Activated CD8-positive, alpha-beta T cell treated with anti-CD3 and anti-CD28 coated beads, Interleukin-2, amount 10 ng/mL, durations not matched to agents 7 days and 5 days (primary cell): Measurements from ENCODE around the gene MRI1. TPM values are rescaled to one million over a fixed set of nuclear protein-coding genes. Genes with fewer than 3 reads are reported as not detected.

Experiments
- total RNA-seq, 2 experiments: library from RNA; stranded (reverse); gene quantifications; one replicate each; pipeline ENCODE4 v1.2.3, GENCODE V29; 2021

The MRI1 gene
- total RNA-seq, 2 experiments from 2014 or later, result 47.8 to 50.6 TPM

Other genes starting within 250 kb of the MRI1 start
- gene C19orf53, start 9.9 kb downstream of the MRI1 start, total RNA-seq, result 100 to 1,000 TPM; 112 to 114 TPM
- 1 to 10 TPM; 8.4 to 9.5 TPM for gene ZSWIM4, start 30.9 kb downstream of the MRI1 start, total RNA-seq
- under 1 TPM; 0.60 to 0.90 TPM for gene NANOS3, start 112.6 kb downstream of the MRI1 start, total RNA-seq
- gene BRME1, start 141.6 kb downstream of the MRI1 start, total RNA-seq, result 1 to 10 TPM; 4.2 to 5.0 TPM
- gene CC2D1A, start 141.7 kb downstream of the MRI1 start, total RNA-seq, result 10 to 100 TPM; 27.8 to 28.9 TPM
- 1 to 10 TPM in 1 of 2 experiments, under 1 TPM in 1; 0.11 to 1.3 TPM for gene PODNL1, start 173.9 kb downstream of the MRI1 start, total RNA-seq
- 100 to 1,000 TPM in 1 of 2 experiments, 10 to 100 TPM in 1; 90.1 to 104 TPM for gene DCAF15, start 188.0 kb downstream of the MRI1 start, total RNA-seq
- gene RFX1, start 241.8 kb downstream of the MRI1 start, total RNA-seq, result 10 to 100 TPM; 15.9 to 17.7 TPM